Chondrocyte (in vitro differentiated cells): Measurements from ENCODE around the gene KIFAP3. TPM values are rescaled to one million over a fixed set of nuclear protein-coding genes. Genes with fewer than 3 reads are reported as not detected.
"Not testable (repeated sequence)": the region's sequence is repeated elsewhere in the genome, so short reads cannot be mapped to it uniquely, and the experiment has no call there.

Experiments
- DNase-seq: peaks from one replicate; pipeline ENCODE4 v3.0.0; 2021; ENCODE audit warnings: mixed read lengths, low spot score
- H3K27ac Mint-ChIP-seq: one replicate; pipeline ENCODE4 v1.8.0; 2021; ENCODE audit warnings: mild to moderate bottlenecking, moderate library complexity, mixed read lengths; ENCODE audit not compliant: unreplicated experiment
- H3K27me3 Mint-ChIP-seq: 2 replicates; pipeline ENCODE4 v1.8.0; 2021; ENCODE audit warnings: low read depth, mixed read lengths
- H3K36me3 Mint-ChIP-seq: 2 replicates; pipeline ENCODE4 v1.8.0; 2021; ENCODE audit warnings: low read depth, mixed read lengths
- H3K4me1 Mint-ChIP-seq: 2 replicates; pipeline ENCODE4 v1.8.0; 2021; ENCODE audit warnings: low read depth, mild to moderate bottlenecking, mixed read lengths
- H3K4me3 Mint-ChIP-seq: one replicate; pipeline ENCODE4 v1.8.0; 2021; ENCODE audit warnings: mild to moderate bottlenecking, moderate library complexity, mixed read lengths; ENCODE audit not compliant: unreplicated experiment
- H3K9me3 Mint-ChIP-seq: 2 replicates; pipeline ENCODE4 v1.8.0; 2021; ENCODE audit warnings: low read depth, mixed read lengths
- CTCF ChIP-seq: fragments of 200-600 bp; sonication (generic); IDR thresholded peaks from 2 replicates; pipeline ENCODE4 v1.5.0; 2021; ENCODE audit warnings: antibody characterized with exemption, mild to moderate bottlenecking, moderate library complexity
- long read RNA-seq: library from polyadenylated mRNA; stranded (forward); transcript quantifications from one replicate; pipeline ENCODE4 v2.0.0, GENCODE V29; 2021
- total RNA-seq: library from RNA; stranded (reverse); gene quantifications from 3 replicates; pipeline ENCODE4 v1.2.1, GENCODE V29; 2021

KIFAP3 gene
- 24.0 to 31.9 TPM (median 25.5 TPM) in 3 replicates for total RNA-seq
- long read RNA-seq, transcript KIFAP3-201 (20 exons, 2,957 nt): major isoform, 62 of 79 reads
- long read RNA-seq, partial matches to known transcripts: 4 of 79 reads
- long read RNA-seq, other reads (novel, unspliced or antisense): 11 of 79 reads

GRCh38 chr1:170074250-170075157 lies at the start of gene KIFAP3:
Gene KIFAP3, minus strand, starts transcription at chr1:170074695. Its CDS starts 228 bp downstream, at chr1:170074467.
- peak; percentile 78 for TF ChIP-seq CTCF
- Mint-ChIP-seq H3K36me3 (no peaks in the 10 kb centered on the region), H3K27ac (peak within 1 kb of the TSS; percentile 97), H3K4me3 (peak within 1 kb of the TSS; percentile 93), H3K4me1 (peaks cover 38% of the 10 kb centered on the region), H3K9me3 (peaks cover 9% of the 10 kb centered on the region), H3K27me3 (no peaks in the 10 kb centered on the region)
- DNase-seq: peak; percentile 99

- no peak for DNase-seq
- Mint-ChIP-seq H3K27ac (no peak overlapping the region), H3K36me3 (peaks cover 3% of the 10 kb centered on the region), H3K9me3 (peaks cover 12% of the 10 kb centered on the region), H3K4me3 (no peak overlapping the region), H3K4me1 (peaks cover 9% of the 10 kb centered on the region), H3K27me3 (no peaks in the 10 kb centered on the region)
- no peak for TF ChIP-seq CTCF
Measured at GRCh38 chr1:170122366-170122765, 47.9 kb upstream of the KIFAP3 start.

- TF ChIP-seq CTCF: no peak
- no peak for DNase-seq
Measured at GRCh38 chr1:170114906-170115305, 40.4 kb upstream of the KIFAP3 start.

GRCh38 chr1:170113140-170113539 lies 38.6 kb upstream of the KIFAP3 start:
- not testable (repeated sequence) for H3K4me3 Mint-ChIP-seq

More at GRCh38 chr1:170114906-170115305, 40.4 kb upstream of the KIFAP3 start:
- Mint-ChIP-seq H3K27ac (no peak overlapping the region), H3K4me3 (no peak overlapping the region), H3K27me3 (no peaks in the 10 kb centered on the region), H3K36me3 (peaks cover 1% of the 10 kb centered on the region), H3K9me3 (peaks cover 16% of the 10 kb centered on the region), H3K4me1 (no peaks in the 10 kb centered on the region)

GRCh38 chr1:170097449-170097948 lies 23.0 kb upstream of the KIFAP3 start:
- Mint-ChIP-seq H3K27me3 (no peaks in the 10 kb centered on the region), H3K36me3 (no peaks in the 10 kb centered on the region), H3K4me3 (no peak overlapping the region), H3K9me3 (peaks cover 4% of the 10 kb centered on the region), H3K4me1 (peaks cover 5% of the 10 kb centered on the region), H3K27ac (no peak overlapping the region)
- no peak for TF ChIP-seq CTCF
- no peak for DNase-seq

More at GRCh38 chr1:170113140-170113539, 38.6 kb upstream of the KIFAP3 start:
- H3K36me3 Mint-ChIP-seq, H3K27me3 Mint-ChIP-seq, H3K27ac Mint-ChIP-seq, DNase-seq, H3K4me1 Mint-ChIP-seq: not testable (repeated sequence)
- H3K9me3 Mint-ChIP-seq: peaks cover 10% of the 10 kb centered on the region
